Calu3 (cell line): ENCODE measurements around the gene KANSL1. TPM values are rescaled to one million over a fixed set of nuclear protein-coding genes. Genes with fewer than 3 reads are reported as not detected.

Source experiments
- BruUV-seq: library from RNA; stranded (reverse); fragments of 400-500 nt; replicated peaks from 2 replicates; lab custom pipeline; 2021; lab: Mats Ljungman, UMichigan
- CTCF ChIA-PET: fragments of 300-600 bp; sonication (Branson Sonifier 250); formaldehyde crosslinking; loops from one replicate; lab custom pipeline; 2022; ENCODE audit warnings: antibody characterized with exemption; lab: Charles Lee
- DNase-seq: peaks from one replicate; pipeline ENCODE4 v3.0.0; 2022
- H3K27ac Mint-ChIP-seq: one replicate; pipeline ENCODE4 v1.8.0; 2022; ENCODE audit warnings: mixed read lengths; ENCODE audit not compliant: unreplicated experiment
- H3K27me3 Mint-ChIP-seq: one replicate; pipeline ENCODE4 v1.8.0; 2022; ENCODE audit warnings: mixed read lengths; ENCODE audit not compliant: unreplicated experiment
- H3K36me3 Mint-ChIP-seq: one replicate; pipeline ENCODE4 v1.8.0; 2022; ENCODE audit warnings: mild to moderate bottlenecking, moderate library complexity, mixed read lengths; ENCODE audit not compliant: insufficient read depth, unreplicated experiment
- H3K4me1 Mint-ChIP-seq: one replicate; pipeline ENCODE4 v1.8.0; 2022; ENCODE audit warnings: mild to moderate bottlenecking, low read depth, mixed read lengths; ENCODE audit not compliant: unreplicated experiment
- H3K4me3 Mint-ChIP-seq: one replicate; pipeline ENCODE4 v1.8.0; 2022; ENCODE audit warnings: mild to moderate bottlenecking, low read depth, moderate library complexity, mixed read lengths; ENCODE audit not compliant: unreplicated experiment
- H3K9me3 Mint-ChIP-seq: one replicate; pipeline ENCODE4 v1.8.0; 2022; ENCODE audit warnings: low read depth, mixed read lengths; ENCODE audit not compliant: unreplicated experiment
- CTCF ChIP-seq: fragments of 200-600 bp; IDR thresholded peaks from one replicate; pipeline ENCODE4 v1.8.0; 2022; ENCODE audit warnings: antibody characterized with exemption; ENCODE audit not compliant: unreplicated experiment
- intact Hi-C: fragments of 100-400 bp; cut with micrococcal nuclease; formaldehyde crosslinking; loops from one replicate; pipeline ENCODE4 v1.10.0; 2022; ENCODE audit not compliant: unreplicated experiment
- total RNA-seq: library from RNA; stranded (reverse); gene quantifications from 2 replicates; pipeline ENCODE4 v1.2.3, GENCODE V29; 2022

KANSL1 gene
- total RNA-seq, 1 experiment from 2014 or later, result 190 TPM

DNA sequence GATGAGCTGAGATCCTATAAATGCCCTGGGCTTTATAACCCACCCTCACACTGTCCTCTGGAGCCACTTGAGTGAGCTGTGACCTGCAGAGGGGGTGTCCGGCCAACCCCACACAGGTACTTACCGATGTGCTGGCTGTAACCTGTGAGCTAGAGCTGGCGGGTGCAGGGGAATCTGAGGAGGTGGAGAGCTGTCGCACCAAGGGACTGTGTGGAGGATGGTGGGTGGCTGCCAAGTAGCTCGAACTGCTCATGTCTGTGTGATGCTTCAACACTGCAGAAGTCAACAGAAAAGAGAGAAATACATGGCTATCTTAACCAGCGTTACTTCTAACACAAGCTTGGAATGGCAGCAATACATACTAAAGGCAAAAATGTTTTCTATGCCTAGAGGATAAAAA lies 154.8 kb downstream of the KANSL1 start:
- Mint-ChIP-seq H3K4me1 (peaks cover under 1% of the 10 kb centered on the region), H3K27me3 (no peaks in the 10 kb centered on the region), H3K4me3 (no peak overlapping the region), H3K36me3 (peaks cover 81% of the 10 kb centered on the region), H3K27ac (peak overlapping the region; percentile 13), H3K9me3 (no peaks in the 10 kb centered on the region)
- intact Hi-C loops, result no loop called here
- TF ChIP-seq CTCF, result no peak
- no TSS peak for BruUV-seq
- CTCF ChIA-PET, result interaction anchor here (0.6 kb wide), 1 partner anchor 83 kb away, joined by 4 read pairs; no protein-coding TSS in a partner anchor
- no peak for DNase-seq

GRCh38 chr17:46037722-46038255 lies 155.4 kb downstream of the KANSL1 start:
- no peak for TF ChIP-seq CTCF
- Mint-ChIP-seq H3K27me3 (no peaks in the 10 kb centered on the region), H3K27ac (peak overlapping the region; percentile 13), H3K4me3 (no peak overlapping the region), H3K36me3 (peaks cover 81% of the 10 kb centered on the region), H3K4me1 (no peaks in the 10 kb centered on the region), H3K9me3 (no peaks in the 10 kb centered on the region)
- intact Hi-C loops, result no loop called here
- no peak for DNase-seq
- CTCF ChIA-PET, result no interaction called here
- BruUV-seq, result no TSS peak

DNA sequence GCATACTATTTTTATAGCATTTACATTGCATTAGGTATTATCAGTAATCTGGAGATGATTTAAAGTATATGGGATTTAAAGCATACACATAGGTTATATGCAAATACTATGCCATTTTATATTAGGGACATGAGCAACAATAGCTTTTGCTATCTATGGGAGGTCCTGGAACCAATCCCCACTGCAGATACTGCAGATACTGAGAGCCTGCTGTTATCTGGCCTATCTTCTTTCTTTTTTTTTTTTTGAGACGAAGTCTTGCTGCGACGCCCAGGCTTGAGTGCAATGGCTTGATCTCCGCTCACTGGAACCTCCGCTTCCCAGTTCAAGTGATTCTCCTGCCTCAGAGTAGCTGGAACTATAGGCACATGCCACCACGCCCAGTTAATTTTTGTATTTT lies 156.7 kb downstream of the KANSL1 start:
- H3K27me3 Mint-ChIP-seq, result no peaks in the 10 kb centered on the region
- H3K9me3 Mint-ChIP-seq, result no peaks in the 10 kb centered on the region
- no peak overlapping the region for H3K27ac Mint-ChIP-seq
- CTCF ChIA-PET, result interaction anchor here (0.7 to 1.5 kb wide), 4 partner anchors 8 to 749 kb away, joined by 3 to 6 read pairs (median 4); no protein-coding TSS in a partner anchor
- no peak for DNase-seq
- intact Hi-C loops, result no loop called here
- no TSS peak for BruUV-seq
- H3K4me3 Mint-ChIP-seq, result no peak overlapping the region
- no peaks in the 10 kb centered on the region for H3K4me1 Mint-ChIP-seq
- TF ChIP-seq CTCF, result no peak
- H3K36me3 Mint-ChIP-seq, result peaks cover 88% of the 10 kb centered on the region

GRCh38 chr17:46035112-46035818 lies 158.0 kb downstream of the KANSL1 start:
- Mint-ChIP-seq H3K27me3 (no peaks in the 10 kb centered on the region), H3K27ac (no peak overlapping the region), H3K9me3 (no peaks in the 10 kb centered on the region), H3K4me3 (no peak overlapping the region), H3K36me3 (peaks cover 88% of the 10 kb centered on the region), H3K4me1 (no peaks in the 10 kb centered on the region)
- CTCF ChIA-PET, result interaction anchor here (1.3 to 1.5 kb wide), 3 partner anchors 9 to 19 kb away, joined by 3 to 5 read pairs (median 4); no protein-coding TSS in a partner anchor
- intact Hi-C loops, result no loop called here
- TF ChIP-seq CTCF, result no peak
- peak; percentile 33 for DNase-seq
- no TSS peak for BruUV-seq
